ENCODE measurements around the gene RFFL.

DNA sequence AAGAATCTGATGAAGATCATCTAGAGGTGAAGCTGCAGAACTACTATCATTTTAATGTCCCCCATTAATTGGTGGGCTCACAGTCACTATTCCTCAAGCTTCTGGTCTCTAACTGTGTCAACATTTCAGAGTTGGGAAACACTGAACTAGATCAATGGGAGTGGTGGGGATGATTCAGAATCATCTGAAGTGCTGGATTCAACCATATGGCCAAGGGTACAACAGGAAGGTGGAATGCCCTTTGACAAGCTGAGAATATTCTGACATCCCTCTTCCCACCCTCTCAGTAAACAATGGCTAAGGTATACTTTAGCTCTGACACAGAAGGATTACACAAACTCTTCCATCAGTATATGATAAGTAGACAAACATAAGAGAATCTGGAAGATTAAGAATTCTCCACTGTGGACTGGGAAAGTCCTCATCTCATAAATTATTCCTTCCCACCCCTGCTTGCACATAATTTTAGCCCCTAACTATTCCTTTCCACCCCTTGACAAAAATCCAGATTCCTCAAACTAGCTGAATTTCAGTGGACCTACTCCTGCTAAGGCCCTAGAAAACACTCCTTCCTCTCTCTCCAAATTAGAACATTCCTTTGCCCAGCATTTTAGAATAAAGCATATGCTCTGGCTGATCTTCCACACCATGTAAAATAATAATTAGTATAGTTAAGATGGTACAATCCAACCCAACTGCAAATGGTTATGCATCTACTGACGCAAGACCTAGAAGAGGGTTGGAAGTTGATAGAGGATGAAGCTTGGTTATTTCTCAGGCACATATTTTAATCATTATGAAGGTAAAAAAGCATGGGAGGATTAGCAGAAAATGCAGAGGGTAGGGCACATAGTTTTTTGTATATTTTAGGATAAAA, 16.3 kb upstream of the RFFL start:
- TF ChIP-seq, protein P1, sequence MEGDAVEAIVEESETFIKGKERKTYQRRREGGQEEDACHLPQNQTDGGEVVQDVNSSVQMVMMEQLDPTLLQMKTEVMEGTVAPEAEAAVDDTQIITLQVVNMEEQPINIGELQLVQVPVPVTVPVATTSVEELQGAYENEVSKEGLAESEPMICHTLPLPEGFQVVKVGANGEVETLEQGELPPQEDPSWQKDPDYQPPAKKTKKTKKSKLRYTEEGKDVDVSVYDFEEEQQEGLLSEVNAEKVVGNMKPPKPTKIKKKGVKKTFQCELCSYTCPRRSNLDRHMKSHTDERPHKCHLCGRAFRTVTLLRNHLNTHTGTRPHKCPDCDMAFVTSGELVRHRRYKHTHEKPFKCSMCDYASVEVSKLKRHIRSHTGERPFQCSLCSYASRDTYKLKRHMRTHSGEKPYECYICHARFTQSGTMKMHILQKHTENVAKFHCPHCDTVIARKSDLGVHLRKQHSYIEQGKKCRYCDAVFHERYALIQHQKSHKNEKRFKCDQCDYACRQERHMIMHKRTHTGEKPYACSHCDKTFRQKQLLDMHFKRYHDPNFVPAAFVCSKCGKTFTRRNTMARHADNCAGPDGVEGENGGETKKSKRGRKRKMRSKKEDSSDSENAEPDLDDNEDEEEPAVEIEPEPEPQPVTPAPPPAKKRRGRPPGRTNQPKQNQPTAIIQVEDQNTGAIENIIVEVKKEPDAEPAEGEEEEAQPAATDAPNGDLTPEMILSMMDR (conservative IDR thresholded peaks at IDR 0.05), result no peak
- no peak for TF ChIP-seq ZFX (IDR thresholded peaks at IDR 0.05)
